ENCODE data around the gene CENPU. TPM values are rescaled to one million over a fixed set of nuclear protein-coding genes. Genes with fewer than 3 reads are reported as not detected.

Gene CENPU
- total and polyA plus RNA-seq, 12 donors: 0.62 to 4.6 (median 1.4) TPM

DNA sequence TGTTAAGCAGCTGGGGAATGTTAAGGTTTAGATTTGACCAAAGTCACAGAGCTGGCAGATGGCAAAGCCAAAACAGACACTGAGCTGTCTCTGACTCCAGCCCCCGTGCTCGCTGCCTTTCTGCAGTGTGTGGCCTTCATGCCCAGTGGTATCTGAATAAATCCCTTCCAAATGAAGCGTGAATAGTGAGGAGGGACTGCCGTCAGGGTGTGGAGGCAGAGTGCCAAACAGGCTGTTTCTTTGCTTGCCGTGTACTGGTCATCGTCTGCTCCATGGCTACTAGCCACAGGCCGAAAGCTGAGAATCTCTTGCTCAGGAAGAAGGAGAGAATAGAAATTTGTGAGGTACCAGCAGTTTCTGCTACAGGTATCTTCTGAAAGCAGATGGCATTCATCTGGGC, 64.6 kb downstream of the CENPU start:
- Histone ChIP-seq H3K4me1 (peaks cover 0 to 30% (median 0%) of the 10 kb centered on the region in 9 donors), H3K4me3 (no peak overlapping the region), H3K27me3 (no peaks in the 10 kb centered on the region), H3K9me3 (no peaks in the 10 kb centered on the region), H3K36me3 (peaks cover 0 to 91% (median 22%) of the 10 kb centered on the region in 9 donors), H3K27ac (peak overlapping the region in 2 of 10 donors; percentile 39 to 84)
- TF ChIP-seq, protein P1, sequence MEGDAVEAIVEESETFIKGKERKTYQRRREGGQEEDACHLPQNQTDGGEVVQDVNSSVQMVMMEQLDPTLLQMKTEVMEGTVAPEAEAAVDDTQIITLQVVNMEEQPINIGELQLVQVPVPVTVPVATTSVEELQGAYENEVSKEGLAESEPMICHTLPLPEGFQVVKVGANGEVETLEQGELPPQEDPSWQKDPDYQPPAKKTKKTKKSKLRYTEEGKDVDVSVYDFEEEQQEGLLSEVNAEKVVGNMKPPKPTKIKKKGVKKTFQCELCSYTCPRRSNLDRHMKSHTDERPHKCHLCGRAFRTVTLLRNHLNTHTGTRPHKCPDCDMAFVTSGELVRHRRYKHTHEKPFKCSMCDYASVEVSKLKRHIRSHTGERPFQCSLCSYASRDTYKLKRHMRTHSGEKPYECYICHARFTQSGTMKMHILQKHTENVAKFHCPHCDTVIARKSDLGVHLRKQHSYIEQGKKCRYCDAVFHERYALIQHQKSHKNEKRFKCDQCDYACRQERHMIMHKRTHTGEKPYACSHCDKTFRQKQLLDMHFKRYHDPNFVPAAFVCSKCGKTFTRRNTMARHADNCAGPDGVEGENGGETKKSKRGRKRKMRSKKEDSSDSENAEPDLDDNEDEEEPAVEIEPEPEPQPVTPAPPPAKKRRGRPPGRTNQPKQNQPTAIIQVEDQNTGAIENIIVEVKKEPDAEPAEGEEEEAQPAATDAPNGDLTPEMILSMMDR (IDR thresholded peaks at IDR 0.05): no peak
- DNase-seq: no peak
- intact Hi-C loops (cut with DNase I): loop anchor here in 1 of 10 donors (10.0 kb wide), 1 partner anchor 46 kb away; no protein-coding TSS in a partner anchor
- ATAC-seq: no peak
- 81 to 84% methylated on average over 7 of the region's 7 CpGs for WGBS, 2 donors

GRCh38 chr4:184668511-184669114, 65.3 kb downstream of the CENPU start:
- ATAC-seq: no peak
- Histone ChIP-seq H3K4me3 (no peak overlapping the region), H3K27ac (peak overlapping the region in 2 of 10 donors; percentile 39 to 84), H3K9me3 (no peaks in the 10 kb centered on the region), H3K27me3 (no peaks in the 10 kb centered on the region), H3K4me1 (peaks cover 0 to 30% (median 0%) of the 10 kb centered on the region in 9 donors), H3K36me3 (peaks cover 0 to 85% (median 22%) of the 10 kb centered on the region in 9 donors)
- no peak for DNase-seq
- intact Hi-C loops (cut with DNase I): loop anchor here in 1 of 10 donors (10.0 kb wide), 1 partner anchor 46 kb away; no protein-coding TSS in a partner anchor
- WGBS, 2 donors: 80 to 84% methylated on average over 9 of the region's 9 CpGs
- TF ChIP-seq, protein P1 (IDR thresholded peaks at IDR 0.05): no peak

DNA sequence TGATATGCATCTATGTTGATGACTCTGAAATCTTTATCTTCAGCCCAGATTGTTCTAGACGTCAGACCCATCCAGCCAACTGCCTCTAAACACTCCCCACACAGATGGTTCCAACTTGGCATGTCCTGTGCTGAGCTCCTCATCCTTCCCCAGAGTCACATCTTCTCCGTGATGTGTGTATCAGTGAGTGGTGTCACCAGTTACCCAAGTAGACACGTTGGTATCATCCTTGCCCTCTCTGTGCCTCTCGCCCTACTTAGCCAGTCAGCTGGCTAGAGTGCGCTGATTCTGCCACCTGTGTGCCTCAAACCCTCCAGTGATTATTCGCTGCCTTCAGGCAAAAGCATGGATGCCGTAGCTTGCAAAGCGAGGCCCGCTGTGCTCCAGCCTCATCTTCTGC, 65.8 kb downstream of the CENPU start:
- Histone ChIP-seq H3K4me3 (no peak overlapping the region), H3K27ac (peak overlapping the region in 2 of 10 donors; percentile 31 to 84), H3K36me3 (peaks cover 0 to 84% (median 22%) of the 10 kb centered on the region in 9 donors), H3K27me3 (no peaks in the 10 kb centered on the region), H3K4me1 (peaks cover 0 to 30% (median 0%) of the 10 kb centered on the region in 9 donors), H3K9me3 (no peaks in the 10 kb centered on the region)
- ATAC-seq: no peak
- intact Hi-C loops (cut with DNase I): loop anchor here in 1 of 10 donors (10.0 kb wide), 1 partner anchor 47 kb away; no protein-coding TSS in a partner anchor
- TF ChIP-seq, protein P1 (IDR thresholded peaks at IDR 0.05): no peak
- DNase-seq: no peak
- 87 to 94% methylated on average over 9 of the region's 9 CpGs for WGBS, 2 donors

DNA sequence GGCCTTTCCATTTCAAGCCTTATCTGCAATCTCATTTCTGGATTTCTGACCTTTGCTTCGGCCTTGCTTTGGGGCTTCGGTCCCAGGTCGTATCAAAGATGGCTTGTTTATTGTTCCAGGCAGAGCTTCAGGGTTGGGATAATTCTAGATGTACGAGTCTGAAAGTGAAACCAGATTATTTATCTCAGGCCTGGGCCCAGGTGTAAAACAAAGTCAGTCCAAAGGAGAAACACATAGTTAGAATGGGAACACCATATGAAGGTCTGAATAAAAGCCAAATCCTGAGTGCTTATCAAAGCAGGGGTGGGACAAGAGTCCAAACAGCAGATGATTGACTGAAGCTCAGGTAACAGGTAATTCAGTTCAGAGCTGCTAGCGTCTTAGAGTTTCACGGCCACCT, 67.2 kb downstream of the CENPU start:
- no peak for ATAC-seq
- DNase-seq: no peak
- Histone ChIP-seq H3K27ac (no peak overlapping the region), H3K4me1 (peaks cover 0 to 42% (median 8%) of the 10 kb centered on the region in 9 donors), H3K27me3 (no peaks in the 10 kb centered on the region), H3K36me3 (peaks cover 0 to 76% (median 12%) of the 10 kb centered on the region in 9 donors), H3K9me3 (no peaks in the 10 kb centered on the region), H3K4me3 (no peak overlapping the region)
- intact Hi-C loops (cut with DNase I): loop anchor here in 1 of 10 donors (10.0 kb wide), 1 partner anchor 48 kb away; no protein-coding TSS in a partner anchor
- WGBS, 2 donors: 81 to 83% methylated on average over 6 of the region's 6 CpGs
- TF ChIP-seq, protein P1 (IDR thresholded peaks at IDR 0.05): no peak

Measured in heart right ventricle (tissue), 16 donors.